ENCODE data around the gene ANKRD36B. TPM values are rescaled to one million over a fixed set of nuclear protein-coding genes. Genes with fewer than 3 reads are reported as not detected.
"Not testable (repeated sequence)": the region's sequence is repeated elsewhere in the genome, so short reads cannot be mapped to it uniquely, and the experiment has no call there.

ANKRD36B gene
- total and polyA plus RNA-seq, 2 donors (not counting 1 experiment from before 2014, with no cell fraction given), result 7.8 to 81.3 TPM

- H3K4me1 ChIP-seq (ENCODE audit: control insufficient read depth in 2 of 2, insufficient read depth in 2 of 2, low read length in 2 of 2); CTCF ChIA-PET; H3K27ac Mint-ChIP-seq; DNase-seq; H3K9me3 Mint-ChIP-seq (ENCODE audit: insufficient read depth); H3K79me2 ChIP-seq (ENCODE audit: control insufficient read depth, insufficient read depth, low read length); H3K9me3 ChIP-seq (ENCODE audit: control extremely low read depth in 1 of 3, control insufficient read depth in 2 of 3, insufficient read depth in 1 of 3, low read length in 2 of 3); intact Hi-C loops (cut with micrococcal nuclease); H3K4me1 Mint-ChIP-seq; ATAC-seq (ENCODE audit: low read depth); H3K4me3 ChIP-seq (ENCODE audit: control extremely low read depth in 1 of 5, extremely low read depth in 1 of 5, insufficient read depth in 1 of 5, low read depth in 2 of 5, low read length in 4 of 5); H3K27ac ChIP-seq (ENCODE audit: low read length in 2 of 2); H3K4me3 Mint-ChIP-seq; H2AFZ ChIP-seq (ENCODE audit: insufficient read depth, low read depth, low read length, poor library complexity, severe bottlenecking); H4K20me1 ChIP-seq (ENCODE audit: control insufficient read depth, insufficient read depth, low read length, poor library complexity, severe bottlenecking); H3K9ac ChIP-seq (ENCODE audit: low read length); H3K27me3 ChIP-seq (replicated peaks in 1 of 4; ENCODE audit: control extremely low read depth in 1 of 4, control insufficient read depth in 3 of 4, insufficient read depth in 4 of 4, low read length in 3 of 4); H3K36me3 ChIP-seq (replicated peaks in 1 of 2; ENCODE audit: control extremely low read depth in 1 of 2, control insufficient read depth in 1 of 2, extremely low read depth in 1 of 2, insufficient read depth in 2 of 2, low read length in 1 of 2); H3K4me2 ChIP-seq (replicated peaks; ENCODE audit: low read depth, low read length, poor library complexity, severe bottlenecking); POLR2A ChIA-PET; H3K27me3 Mint-ChIP-seq: not testable (repeated sequence)
- WGBS (ENCODE audit: insufficient coverage), result no CpG with 5 or more reads among the region's 4 CpGs
Measured at GRCh38 chr2:97608745-97609144, 19.1 kb upstream of the ANKRD36B start.

- H3K36me3 ChIP-seq (replicated peaks in 1 of 2; ENCODE audit: control extremely low read depth in 1 of 2, control insufficient read depth in 1 of 2, extremely low read depth in 1 of 2, insufficient read depth in 2 of 2, low read length in 1 of 2); H3K4me1 Mint-ChIP-seq; H3K27me3 ChIP-seq (replicated peaks in 1 of 4; ENCODE audit: control extremely low read depth in 1 of 4, control insufficient read depth in 3 of 4, insufficient read depth in 4 of 4, low read length in 3 of 4); H3K27me3 Mint-ChIP-seq; H4K20me1 ChIP-seq (ENCODE audit: control insufficient read depth, insufficient read depth, low read length, poor library complexity, severe bottlenecking); H3K79me2 ChIP-seq (ENCODE audit: control insufficient read depth, insufficient read depth, low read length); H3K9ac ChIP-seq (ENCODE audit: low read length); POLR2A ChIA-PET; DNase-seq; intact Hi-C loops (cut with micrococcal nuclease); H3K4me1 ChIP-seq (ENCODE audit: control insufficient read depth in 2 of 2, insufficient read depth in 2 of 2, low read length in 2 of 2); H3K9me3 ChIP-seq (ENCODE audit: control extremely low read depth in 1 of 3, control insufficient read depth in 2 of 3, insufficient read depth in 1 of 3, low read length in 2 of 3); H3K4me3 ChIP-seq (ENCODE audit: control extremely low read depth in 1 of 5, extremely low read depth in 1 of 5, insufficient read depth in 1 of 5, low read depth in 2 of 5, low read length in 4 of 5); H3K27ac Mint-ChIP-seq; H3K27ac ChIP-seq (ENCODE audit: low read length in 2 of 2); ATAC-seq (ENCODE audit: low read depth); H3K4me3 Mint-ChIP-seq; H3K4me2 ChIP-seq (replicated peaks; ENCODE audit: low read depth, low read length, poor library complexity, severe bottlenecking); CTCF ChIA-PET; H2AFZ ChIP-seq (ENCODE audit: insufficient read depth, low read depth, low read length, poor library complexity, severe bottlenecking); H3K9me3 Mint-ChIP-seq (ENCODE audit: insufficient read depth): not testable (repeated sequence)
- WGBS (ENCODE audit: insufficient coverage), result no CpG with 5 or more reads among the region's 12 CpGs
Measured at GRCh38 chr2:97605524-97606339, 16.1 kb upstream of the ANKRD36B start.

- H3K9me3 Mint-ChIP-seq (ENCODE audit: insufficient read depth); H3K9ac ChIP-seq (ENCODE audit: low read length); H3K27me3 ChIP-seq (replicated peaks in 1 of 4; ENCODE audit: control extremely low read depth in 1 of 4, control insufficient read depth in 3 of 4, insufficient read depth in 4 of 4, low read length in 3 of 4); DNase-seq; H3K27ac ChIP-seq (ENCODE audit: low read length in 2 of 2); H3K27ac Mint-ChIP-seq; H3K4me1 ChIP-seq (ENCODE audit: control insufficient read depth in 2 of 2, insufficient read depth in 2 of 2, low read length in 2 of 2); H2AFZ ChIP-seq (ENCODE audit: insufficient read depth, low read depth, low read length, poor library complexity, severe bottlenecking); CTCF ChIA-PET; H3K4me1 Mint-ChIP-seq; H3K4me2 ChIP-seq (replicated peaks; ENCODE audit: low read depth, low read length, poor library complexity, severe bottlenecking); H3K4me3 Mint-ChIP-seq; H3K4me3 ChIP-seq (ENCODE audit: control extremely low read depth in 1 of 5, extremely low read depth in 1 of 5, insufficient read depth in 1 of 5, low read depth in 2 of 5, low read length in 4 of 5); H3K79me2 ChIP-seq (ENCODE audit: control insufficient read depth, insufficient read depth, low read length); H3K9me3 ChIP-seq (ENCODE audit: control extremely low read depth in 1 of 3, control insufficient read depth in 2 of 3, insufficient read depth in 1 of 3, low read length in 2 of 3); ATAC-seq (ENCODE audit: low read depth); POLR2A ChIA-PET; H4K20me1 ChIP-seq (ENCODE audit: control insufficient read depth, insufficient read depth, low read length, poor library complexity, severe bottlenecking); H3K36me3 ChIP-seq (replicated peaks in 1 of 2; ENCODE audit: control extremely low read depth in 1 of 2, control insufficient read depth in 1 of 2, extremely low read depth in 1 of 2, insufficient read depth in 2 of 2, low read length in 1 of 2); intact Hi-C loops (cut with micrococcal nuclease): not testable (repeated sequence)
- H3K27me3 Mint-ChIP-seq, result peaks cover 11% of the 10 kb centered on the region
- no CpG with 5 or more reads among the region's 8 CpGs for WGBS (ENCODE audit: insufficient coverage)
Measured at GRCh38 chr2:97605109-97605508, 15.4 kb upstream of the ANKRD36B start.

GRCh38 chr2:97601537-97601936 lies 11.9 kb upstream of the ANKRD36B start:
- H3K4me1 Mint-ChIP-seq; H3K4me3 Mint-ChIP-seq; H3K9me3 Mint-ChIP-seq (ENCODE audit: insufficient read depth); H3K27me3 ChIP-seq (replicated peaks in 1 of 4; ENCODE audit: control extremely low read depth in 1 of 4, control insufficient read depth in 3 of 4, insufficient read depth in 4 of 4, low read length in 3 of 4); H3K9ac ChIP-seq (ENCODE audit: low read length); H3K27ac ChIP-seq (ENCODE audit: low read length in 2 of 2); H3K79me2 ChIP-seq (ENCODE audit: control insufficient read depth, insufficient read depth, low read length); H3K4me2 ChIP-seq (replicated peaks; ENCODE audit: low read depth, low read length, poor library complexity, severe bottlenecking); H3K27ac Mint-ChIP-seq; DNase-seq; H3K4me1 ChIP-seq (ENCODE audit: control insufficient read depth in 2 of 2, insufficient read depth in 2 of 2, low read length in 2 of 2); H2AFZ ChIP-seq (ENCODE audit: insufficient read depth, low read depth, low read length, poor library complexity, severe bottlenecking); intact Hi-C loops (cut with micrococcal nuclease); POLR2A ChIA-PET; ATAC-seq (ENCODE audit: low read depth); H3K4me3 ChIP-seq (ENCODE audit: control extremely low read depth in 1 of 5, extremely low read depth in 1 of 5, insufficient read depth in 1 of 5, low read depth in 2 of 5, low read length in 4 of 5); H3K9me3 ChIP-seq (ENCODE audit: control extremely low read depth in 1 of 3, control insufficient read depth in 2 of 3, insufficient read depth in 1 of 3, low read length in 2 of 3); H4K20me1 ChIP-seq (ENCODE audit: control insufficient read depth, insufficient read depth, low read length, poor library complexity, severe bottlenecking); H3K36me3 ChIP-seq (replicated peaks in 1 of 2; ENCODE audit: control extremely low read depth in 1 of 2, control insufficient read depth in 1 of 2, extremely low read depth in 1 of 2, insufficient read depth in 2 of 2, low read length in 1 of 2): not testable (repeated sequence)
- CTCF ChIA-PET, result interaction anchor here (1.0 kb wide), 1 partner anchor 95 kb away, joined by 3 read pairs; no protein-coding TSS in a partner anchor
- peaks cover 24% of the 10 kb centered on the region for H3K27me3 Mint-ChIP-seq
- 92% methylated on average over 2 of the region's 10 CpGs for WGBS (ENCODE audit: insufficient coverage)
